GM19395 (cell line): ENCODE measurements around the gene PRRC2C.
"Not testable (repeated sequence)": the region's sequence is repeated elsewhere in the genome, so short reads cannot be mapped to it uniquely, and the experiment has no call there.

Experiments
- ATAC-seq: cut with Tn5 transposase; IDR thresholded peaks from one replicate; pipeline ENCODE4 v1.9.1; 2021; ENCODE audit warnings: mild to moderate bottlenecking, moderate library complexity; ENCODE audit not compliant: unreplicated experiment

PRRC2C gene

DNA sequence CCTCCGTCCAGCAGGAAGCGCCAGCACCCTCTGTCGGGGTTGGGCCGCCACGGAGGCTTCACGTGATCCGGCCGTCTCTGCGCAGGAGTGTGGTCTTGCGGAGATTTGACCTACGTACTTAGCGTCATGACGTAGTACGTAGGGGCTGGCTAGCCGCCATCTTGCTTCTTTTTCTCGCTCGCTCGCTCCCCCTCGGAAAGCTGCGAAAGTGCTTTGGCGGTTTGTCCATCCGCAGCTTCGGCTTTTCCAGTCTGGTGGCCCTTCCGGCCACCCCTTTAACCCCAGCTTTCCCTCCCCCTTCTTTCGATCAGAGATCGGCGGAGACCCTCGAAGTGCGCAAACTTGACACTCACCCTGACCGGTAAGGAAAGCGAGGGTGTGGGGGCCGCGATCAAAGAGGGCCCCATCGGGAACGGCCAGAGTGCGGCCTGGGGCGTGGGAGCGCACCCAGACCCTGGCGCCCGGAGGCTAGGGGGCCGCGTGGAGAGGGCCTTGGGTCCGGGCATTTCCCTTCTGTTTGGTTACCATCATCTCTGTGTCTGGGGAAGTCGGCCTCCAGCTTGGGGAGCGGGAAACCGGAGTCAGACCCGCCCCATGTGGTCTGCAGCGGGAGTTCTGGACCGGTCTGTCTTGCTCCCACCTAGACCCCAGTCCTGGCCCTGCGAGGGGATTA is at the start of gene PRRC2C:
TSS of gene PRRC2C (plus strand) at position 156 of the 673 bp plus-strand sequence. CDS start 26,559 bp downstream, outside the sequence.
- peak; percentile 98 for ATAC-seq

DNA sequence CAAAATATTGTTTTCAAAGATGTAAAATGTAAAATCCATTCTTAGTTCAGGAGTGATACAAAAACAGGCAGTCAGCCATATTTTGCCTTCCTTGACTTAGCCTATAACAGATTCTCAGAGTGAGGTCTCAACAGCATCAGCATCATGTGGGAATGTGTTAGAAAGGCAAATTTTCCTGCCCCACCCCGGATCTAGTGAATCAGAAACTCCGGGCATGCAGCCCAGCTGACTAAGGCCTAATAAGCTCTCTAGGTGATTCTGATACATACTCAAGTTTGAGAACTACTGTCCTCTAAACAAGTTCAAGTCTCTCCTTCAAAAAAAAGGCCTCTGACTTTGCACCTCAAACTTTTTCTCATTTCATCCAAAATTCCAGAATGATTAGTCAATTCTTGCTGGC is 46.9 kb upstream of the PRRC2C start:
- no peak for ATAC-seq

DNA sequence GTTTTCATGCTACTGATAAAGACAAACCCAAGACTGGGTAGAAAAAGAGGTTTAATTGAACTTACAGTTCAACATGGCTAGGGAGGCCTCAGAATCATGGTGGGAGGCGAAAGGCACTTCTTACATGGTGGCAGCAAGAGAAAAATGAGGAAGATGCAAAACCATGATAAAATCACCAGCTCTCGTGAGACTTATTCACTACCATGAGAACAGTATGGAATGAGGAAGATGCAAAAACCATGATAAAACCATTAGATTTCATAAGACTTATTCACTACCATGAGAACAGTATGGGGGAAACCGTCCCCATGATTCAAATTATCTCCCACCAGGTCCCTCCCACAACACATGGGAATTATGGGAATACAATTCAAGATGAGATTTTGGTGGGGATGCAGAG is 45.1 kb upstream of the PRRC2C start:
- not testable (repeated sequence) for ATAC-seq

DNA sequence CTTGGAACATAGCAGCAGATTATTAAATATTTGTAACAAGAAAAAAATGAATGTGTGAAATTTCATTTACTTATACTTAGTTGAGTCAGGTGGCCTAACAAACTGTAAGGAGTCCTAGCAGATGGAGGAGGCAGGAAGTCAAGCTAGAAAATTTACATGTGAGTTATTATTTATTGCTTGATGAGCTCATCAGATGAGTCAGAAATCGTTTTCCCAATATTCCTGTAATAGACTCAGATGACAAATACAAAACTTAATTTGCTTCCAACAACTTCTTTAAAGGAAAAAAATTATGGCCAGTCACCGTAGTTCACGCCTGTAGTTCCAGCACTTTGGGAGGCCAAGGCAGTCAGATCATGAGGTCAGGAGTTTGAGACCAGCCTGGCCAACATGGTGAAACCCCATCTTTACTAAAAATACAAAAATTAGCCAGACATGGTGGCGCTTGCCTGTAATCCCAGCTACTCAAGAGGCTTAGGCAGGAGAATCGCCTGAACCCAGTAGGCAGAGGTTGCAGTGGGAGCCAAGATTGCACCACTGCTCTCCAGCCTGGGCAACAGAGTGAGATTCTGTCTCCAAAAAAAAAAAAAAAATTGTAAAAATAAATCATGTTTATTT is 43.9 kb upstream of the PRRC2C start:
- ATAC-seq: not testable (repeated sequence)

DNA sequence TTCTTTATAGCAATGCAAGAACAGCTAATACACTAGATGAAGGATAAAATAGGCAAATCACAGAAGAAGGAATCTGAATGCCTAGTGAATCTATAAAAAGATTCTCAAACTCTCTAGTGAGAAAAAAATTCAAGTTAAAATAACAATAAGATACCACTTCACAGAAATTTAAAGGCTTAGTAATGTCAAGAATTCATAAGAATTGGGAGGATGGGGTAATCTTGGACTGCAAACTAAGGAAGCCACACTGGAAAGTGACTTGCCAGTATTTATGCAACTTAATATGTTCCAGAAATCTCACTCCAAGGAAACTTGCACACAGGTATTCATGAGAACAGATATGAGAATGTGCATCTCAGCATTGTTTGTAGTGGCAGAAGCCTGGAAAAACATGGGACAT is 38.9 kb upstream of the PRRC2C start:
- ATAC-seq: no peak

DNA sequence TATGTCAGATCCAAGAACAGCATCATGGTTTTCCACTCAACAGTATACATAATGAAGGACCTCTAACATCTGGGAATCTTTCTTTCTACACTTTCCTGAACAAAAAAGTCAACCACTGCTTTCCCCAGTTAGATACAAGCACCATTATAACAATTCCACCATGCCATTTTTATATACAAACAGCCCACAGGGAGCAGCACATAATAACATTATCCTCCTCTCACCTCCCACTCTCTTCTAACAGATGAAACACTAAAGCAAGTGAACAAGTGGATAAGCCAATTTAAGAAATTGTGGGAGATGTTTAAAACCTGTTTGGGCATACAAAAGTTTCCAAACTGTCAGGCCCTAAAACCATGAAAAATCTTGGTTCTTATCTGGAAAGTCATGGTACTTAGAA is 29.4 kb upstream of the PRRC2C start:
- ATAC-seq: no peak

DNA sequence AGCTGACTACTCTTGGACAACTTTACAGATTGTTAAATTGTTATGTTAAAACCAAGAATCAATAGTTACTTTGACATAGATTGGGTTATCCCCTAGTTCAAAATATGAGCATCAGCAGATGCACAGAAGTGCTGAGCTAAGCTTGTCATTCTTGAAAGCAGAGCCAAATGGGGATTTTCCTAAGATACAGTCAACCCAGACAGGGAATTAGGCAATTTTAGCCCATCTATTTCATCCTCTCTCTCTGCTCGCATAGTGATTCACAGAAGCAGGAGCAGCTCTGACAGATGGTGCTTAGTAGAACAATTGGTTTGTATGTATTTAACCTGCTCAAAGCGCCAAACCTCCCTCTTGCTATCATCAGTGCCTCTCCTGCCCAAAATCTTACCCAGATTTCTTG is 27.9 kb upstream of the PRRC2C start:
- no peak for ATAC-seq

DNA sequence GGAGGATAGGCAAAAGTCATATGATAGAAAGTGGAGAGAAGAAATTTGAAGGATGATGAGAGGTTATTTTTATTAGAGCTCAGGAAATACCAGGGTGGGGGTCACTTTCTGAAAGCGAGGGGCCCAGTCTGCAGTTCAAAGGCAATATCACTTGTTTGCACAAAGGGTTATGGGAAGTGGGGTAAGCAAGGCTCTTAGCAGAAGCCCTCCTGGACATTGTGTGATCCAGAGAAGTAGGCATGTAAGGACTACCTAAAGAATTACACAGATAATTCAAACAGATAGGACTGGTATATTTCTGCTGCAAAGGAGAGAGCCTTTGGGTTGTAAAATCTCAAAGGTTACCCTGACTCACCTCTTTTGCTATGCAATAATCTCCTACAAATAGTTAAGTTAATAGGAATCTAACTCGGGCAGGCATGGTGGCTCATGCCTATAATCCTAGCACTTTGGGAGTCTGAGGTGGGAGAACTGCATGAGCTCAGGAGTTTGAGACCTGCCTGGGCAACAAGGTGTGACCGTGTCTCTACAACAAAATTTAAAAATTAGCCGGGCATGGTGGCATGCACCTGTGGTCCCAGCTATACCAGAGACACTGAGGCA is 25.2 kb upstream of the PRRC2C start:
- ATAC-seq: no peak

DNA sequence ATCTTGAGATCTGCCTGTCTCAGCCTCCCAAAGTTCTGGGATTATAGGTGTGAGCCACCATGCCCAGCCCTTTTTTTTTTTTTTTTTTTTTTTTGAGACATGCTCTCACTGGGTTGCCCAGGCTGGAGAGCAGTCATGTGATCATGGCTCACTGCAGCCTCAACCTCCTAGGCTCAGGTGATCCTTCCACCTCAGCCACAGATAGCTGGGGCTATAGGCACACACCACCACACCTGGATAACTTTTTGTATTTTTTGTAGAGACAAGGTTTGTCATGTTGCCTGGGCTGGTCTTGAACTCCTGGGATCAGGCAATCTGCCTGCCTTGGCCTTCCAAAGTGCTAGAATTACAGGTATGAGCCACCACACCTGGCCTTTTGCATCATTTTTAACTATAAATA is 17.7 kb upstream of the PRRC2C start:
- ATAC-seq: no peak

DNA sequence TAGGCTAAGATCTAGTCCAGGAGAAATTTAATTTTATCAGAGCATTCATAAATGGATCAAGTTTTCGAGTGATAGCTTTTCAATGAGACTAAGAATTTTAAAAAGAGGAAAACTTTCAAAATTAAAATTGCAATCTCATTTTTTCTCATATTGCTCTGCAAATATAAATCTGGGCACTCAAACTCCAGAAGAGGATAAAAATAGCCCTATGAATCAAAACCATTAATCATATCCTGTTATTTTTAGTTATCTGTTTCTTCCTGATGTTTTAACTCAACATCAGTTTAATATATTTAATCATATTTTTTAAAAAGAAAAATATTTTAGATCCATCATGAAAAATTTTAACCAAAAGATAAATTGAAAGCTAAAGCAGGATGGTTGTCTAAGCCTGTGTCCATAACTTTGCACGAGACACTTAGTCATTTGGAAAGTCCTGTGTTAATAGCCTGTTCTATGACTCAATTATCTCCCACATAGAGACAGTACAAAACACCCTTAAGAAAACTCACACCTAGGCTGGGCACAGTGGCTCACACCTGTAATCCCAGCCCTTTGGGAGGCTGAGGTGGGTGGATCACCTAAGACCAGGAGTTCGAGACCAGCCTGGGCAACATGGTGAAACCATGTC is 17.1 kb upstream of the PRRC2C start:
- ATAC-seq: peak; percentile 78

DNA sequence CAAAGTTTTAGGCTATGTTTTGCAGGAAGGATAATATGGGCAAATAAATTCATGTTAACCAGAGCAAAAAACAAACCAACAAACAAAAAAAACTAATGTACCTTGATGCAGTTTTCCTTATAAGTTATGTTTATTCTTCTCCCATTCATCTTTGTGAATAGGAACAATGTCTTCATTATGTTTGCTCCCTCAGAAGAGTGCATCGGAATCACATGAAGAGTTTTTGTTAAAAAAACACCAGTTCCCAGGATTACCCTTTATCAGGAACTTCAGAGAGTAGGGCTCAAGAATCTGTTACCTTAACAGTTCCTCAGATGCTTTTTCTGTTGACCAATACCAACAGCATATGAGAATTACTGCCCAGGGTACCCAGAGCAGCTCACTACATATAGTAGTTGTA is 14.6 kb upstream of the PRRC2C start:
- no peak for ATAC-seq

DNA sequence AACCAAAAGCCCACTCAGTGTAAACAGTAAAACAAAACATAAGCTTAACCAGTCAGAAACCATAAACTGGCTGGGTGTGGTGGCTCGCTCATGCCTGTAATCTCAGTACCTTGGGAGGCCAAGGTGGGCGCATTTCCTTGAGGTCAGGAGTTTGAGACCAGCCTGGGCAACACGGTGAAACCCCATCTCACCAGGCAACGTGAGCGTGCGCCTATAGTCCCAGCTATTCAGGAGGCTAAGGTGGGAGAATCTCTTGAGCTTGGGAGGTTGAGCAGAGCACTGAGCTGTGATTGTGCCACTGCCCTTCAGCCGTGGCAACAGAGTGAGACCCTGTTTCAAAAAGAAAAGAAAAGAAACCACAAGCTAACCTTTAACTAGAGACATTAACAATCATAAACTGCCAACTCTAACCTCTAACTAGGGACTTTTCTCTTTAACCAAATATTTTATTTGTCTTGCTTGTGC is 13.1 kb upstream of the PRRC2C start:
- peak; percentile 59 for ATAC-seq

DNA sequence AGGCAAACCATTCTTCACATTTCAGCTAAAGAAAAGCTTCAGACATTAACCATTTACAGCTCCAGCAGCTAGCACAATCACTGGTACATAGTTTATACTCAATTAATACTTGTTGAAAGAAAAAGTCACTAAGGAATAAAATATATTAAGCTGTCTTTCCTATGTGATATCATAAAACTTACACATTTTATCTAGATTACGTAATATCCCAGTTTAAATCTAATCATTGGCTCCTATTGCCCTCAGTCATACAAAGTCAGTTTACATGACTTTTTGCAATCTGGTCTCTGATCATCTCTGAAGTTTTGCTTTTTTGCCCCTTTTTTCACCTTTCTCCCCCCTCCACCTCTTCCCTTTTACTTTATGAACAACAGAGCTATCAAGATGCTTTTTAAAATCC is 8.5 kb upstream of the PRRC2C start:
- no peak for ATAC-seq

DNA sequence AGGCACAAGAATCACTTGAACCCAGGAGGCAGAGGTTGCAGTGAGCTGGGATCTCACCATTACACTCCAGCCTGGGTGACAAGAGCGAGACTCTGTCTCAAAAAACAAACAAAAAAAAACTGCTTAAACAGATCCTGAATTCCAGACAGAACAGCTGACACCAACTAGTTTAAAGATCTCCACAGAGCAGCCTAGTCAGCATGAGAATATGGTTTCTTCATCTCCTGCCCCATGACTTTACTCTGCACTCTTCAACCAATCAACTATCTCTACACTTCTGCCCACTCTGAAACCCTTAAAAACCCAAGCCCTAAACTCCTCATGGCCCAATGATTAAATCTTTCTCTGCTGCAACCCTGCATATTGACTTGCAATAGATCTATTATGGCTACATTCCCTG is 7.5 kb upstream of the PRRC2C start:
- no peak for ATAC-seq

DNA sequence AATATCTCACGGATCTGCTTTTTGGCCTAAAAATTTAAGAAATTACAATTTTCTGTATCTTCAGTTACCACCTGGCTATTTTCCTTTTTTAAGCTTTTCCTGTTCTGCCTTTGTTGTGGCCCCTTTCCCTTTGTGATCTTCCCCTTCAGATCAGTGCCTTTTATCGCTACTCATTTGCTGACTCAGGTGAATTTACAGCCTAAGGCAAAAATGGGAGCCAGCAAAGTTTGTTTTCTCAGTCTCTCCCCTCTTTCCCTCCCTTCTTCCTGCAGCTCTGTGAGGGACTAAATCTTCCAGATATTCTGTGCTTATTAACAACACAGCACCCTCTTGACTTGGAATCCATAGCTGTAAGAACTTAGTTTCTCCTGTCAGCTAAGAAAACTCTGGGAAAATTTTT is 5.3 kb upstream of the PRRC2C start:
- ATAC-seq: no peak

DNA sequence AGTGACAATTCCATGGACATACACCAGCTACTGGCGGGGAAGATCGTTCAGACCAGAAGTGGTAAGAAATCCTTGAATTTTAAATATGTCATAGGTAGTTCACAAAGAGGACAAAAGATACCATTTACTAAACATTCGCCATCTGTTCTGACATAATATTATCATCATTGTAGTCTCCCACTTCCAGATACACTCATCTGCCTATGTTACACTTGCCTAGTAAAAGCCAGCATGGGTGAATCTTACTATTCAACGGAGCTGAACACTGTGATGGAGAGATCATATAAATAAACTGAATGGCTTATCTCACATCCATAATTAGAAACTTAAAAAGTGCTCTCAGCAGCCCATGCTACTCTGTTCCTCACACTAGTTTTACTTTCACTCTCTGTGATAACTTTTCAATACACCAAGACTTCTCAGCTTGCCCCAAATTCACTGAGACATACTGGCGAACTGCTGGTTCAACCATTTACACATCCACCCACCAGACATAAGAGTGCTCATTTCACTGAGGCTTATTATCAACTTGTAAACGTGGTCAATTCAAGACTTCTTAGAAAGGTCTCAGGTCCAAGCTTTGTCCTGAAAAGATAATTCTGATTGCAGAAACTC is 463 bp upstream of the PRRC2C start:
- peak; percentile 74 for ATAC-seq

DNA sequence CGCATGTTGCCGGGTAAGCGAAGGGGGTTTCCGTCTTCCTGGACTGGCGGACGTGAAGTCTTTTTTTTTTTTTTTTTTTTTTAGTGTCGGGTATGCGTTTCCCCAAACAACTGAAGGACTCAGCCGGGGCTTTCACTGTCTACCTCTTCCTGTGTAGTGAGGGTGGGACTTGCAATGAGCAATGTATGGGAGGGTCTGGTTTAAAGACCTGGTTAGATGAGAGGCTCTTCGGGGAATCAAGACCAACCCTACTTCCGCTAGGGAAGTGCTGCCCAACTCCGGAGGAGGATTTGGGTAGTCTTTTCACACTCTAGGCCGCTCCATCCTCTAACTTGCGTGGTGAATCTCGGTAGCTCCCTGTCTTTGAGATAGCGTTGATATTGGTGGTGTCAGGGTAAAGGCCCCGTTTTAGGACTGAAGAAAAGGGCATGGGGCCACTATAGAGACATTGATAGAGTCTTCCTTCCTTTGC is 754 bp downstream of the PRRC2C start:
- ATAC-seq: peak; percentile 44

DNA sequence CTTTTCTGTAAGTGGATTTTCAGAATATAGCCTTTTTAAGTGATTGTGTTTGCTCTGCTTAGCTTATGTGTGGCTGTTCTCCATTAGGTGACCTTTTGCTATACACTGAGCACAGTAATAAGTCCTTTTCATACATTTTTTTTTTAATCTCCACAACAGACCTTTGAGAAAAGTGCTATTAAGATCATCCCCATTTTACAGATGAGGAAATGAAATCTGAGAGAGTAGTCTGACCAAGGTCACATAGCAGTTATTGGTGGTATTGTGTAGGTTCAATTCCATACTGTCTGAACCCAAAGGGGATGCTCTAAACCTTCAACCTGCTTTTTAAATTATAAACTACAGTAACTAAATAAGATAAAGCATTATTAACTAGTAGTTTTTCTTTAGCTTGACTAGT is 1.7 kb downstream of the PRRC2C start:
- ATAC-seq: no peak

DNA sequence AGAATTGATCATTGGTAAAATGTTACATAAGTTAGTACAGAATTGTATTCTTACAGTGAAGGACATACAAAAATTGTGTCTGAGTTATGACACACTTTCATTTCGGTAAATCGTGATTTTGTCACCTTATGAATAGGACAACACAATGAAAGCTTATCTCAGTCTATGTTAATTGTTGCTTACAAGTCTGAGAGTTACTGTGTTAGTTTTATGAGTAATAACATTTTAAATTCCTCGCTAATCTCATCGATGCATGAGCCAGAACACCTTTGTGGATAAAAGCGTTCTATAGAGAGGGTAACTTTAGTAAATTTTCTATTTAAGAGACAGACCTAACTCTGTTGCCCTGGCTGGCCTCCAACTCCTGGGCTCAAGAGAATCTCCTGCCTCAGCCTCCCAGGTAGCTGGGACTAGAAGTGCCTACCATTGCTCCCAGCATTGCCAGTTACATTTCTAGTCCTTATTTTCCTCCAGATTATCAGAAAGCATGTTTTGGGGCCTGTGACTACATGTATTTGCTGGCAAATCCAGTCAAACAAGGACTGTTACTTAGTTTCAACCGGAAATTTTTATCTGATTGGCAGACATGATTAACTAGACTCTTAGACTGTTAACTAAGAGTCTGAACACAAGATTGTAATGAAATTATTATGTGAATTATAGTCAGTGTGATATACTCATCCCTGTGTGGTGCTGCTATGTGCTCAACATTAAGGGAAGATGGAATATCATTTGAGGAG is 3.0 kb downstream of the PRRC2C start:
- no peak for ATAC-seq

DNA sequence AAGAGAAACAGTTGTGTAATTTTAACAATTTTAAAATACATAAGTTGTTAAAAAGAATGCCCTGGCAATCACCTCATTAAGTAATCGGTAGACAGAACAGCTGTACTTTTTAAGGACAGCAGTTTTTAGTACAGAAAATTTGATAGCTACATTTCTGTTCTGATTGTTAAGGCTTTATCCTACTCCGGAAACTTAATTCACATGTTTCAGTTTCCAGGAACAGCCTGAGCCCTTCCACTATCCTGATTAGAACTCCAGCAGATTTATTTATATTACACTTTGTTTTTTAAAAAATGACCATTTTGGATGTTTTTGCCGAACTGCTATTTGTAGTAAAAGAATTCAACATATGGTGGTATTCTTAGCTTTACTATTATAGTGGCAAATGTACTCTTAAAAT is 8.7 kb downstream of the PRRC2C start:
- ATAC-seq: no peak

DNA sequence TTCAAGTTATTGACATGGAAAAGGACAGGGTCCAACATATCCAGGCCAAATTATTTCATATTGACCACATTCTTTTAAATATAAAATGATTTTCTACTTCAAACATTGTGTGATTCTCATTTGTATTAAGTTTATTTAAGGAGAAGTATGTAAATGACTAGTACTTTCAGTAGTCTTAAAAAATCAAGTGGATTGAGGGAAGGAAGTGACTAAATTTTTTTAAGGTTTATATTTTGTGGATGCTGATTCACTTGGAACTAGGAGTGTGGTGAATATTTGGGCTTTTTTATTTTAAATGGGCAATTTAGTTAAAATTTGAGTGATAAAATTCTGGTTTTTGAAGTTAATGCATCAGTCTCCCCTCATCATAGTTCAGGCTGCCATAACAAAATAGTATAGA is 10.1 kb downstream of the PRRC2C start:
- no peak for ATAC-seq
